ENCODE results near the gene YJU2.
"Not testable (repeated sequence)": the region's sequence is repeated elsewhere in the genome, so short reads cannot be mapped to it uniquely, and the experiment has no call there.

DNA sequence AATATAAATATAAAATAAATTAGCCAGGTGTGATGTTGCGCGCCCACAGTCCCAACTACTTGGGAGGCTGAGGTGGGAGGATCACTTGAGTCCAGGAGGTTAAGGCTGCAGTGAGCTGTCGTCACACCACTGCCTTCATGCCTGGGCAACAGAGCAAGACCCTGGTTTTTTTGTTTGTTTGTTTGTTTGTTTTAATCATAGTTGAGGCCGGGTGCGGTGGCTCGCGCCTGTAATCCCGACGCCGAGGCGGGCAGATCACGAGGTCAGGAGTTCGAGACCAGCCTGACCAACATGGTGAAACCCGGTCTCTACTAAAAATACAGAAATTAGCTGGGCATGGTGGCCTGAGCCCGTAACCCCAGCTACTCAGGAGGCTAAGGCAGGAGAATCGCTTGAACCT is 9.4 kb upstream of the YJU2 start:
- TF ChIP-seq, protein P1, sequence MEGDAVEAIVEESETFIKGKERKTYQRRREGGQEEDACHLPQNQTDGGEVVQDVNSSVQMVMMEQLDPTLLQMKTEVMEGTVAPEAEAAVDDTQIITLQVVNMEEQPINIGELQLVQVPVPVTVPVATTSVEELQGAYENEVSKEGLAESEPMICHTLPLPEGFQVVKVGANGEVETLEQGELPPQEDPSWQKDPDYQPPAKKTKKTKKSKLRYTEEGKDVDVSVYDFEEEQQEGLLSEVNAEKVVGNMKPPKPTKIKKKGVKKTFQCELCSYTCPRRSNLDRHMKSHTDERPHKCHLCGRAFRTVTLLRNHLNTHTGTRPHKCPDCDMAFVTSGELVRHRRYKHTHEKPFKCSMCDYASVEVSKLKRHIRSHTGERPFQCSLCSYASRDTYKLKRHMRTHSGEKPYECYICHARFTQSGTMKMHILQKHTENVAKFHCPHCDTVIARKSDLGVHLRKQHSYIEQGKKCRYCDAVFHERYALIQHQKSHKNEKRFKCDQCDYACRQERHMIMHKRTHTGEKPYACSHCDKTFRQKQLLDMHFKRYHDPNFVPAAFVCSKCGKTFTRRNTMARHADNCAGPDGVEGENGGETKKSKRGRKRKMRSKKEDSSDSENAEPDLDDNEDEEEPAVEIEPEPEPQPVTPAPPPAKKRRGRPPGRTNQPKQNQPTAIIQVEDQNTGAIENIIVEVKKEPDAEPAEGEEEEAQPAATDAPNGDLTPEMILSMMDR (IDR thresholded peaks at IDR 0.05) = not testable (repeated sequence)
- not testable (repeated sequence) for TF ChIP-seq EP300, POLR2A (IDR thresholded peaks at IDR 0.05)
